Measurements from ENCODE around the gene ARHGAP24.

- TF ChIP-seq CTCF (IDR thresholded peaks at IDR 0.05) (no peak), SIN3A (IDR thresholded peaks at IDR 0.05; ENCODE audit: borderline replicate concordance, insufficient read depth, low read depth, low read length) (no peak), POLR2AphosphoS5 (IDR thresholded peaks at IDR 0.05; ENCODE audit: low read depth, low read length) (no peak), REST (IDR thresholded peaks at IDR 0.05; ENCODE audit: insufficient read depth in 1 of 2, low read depth in 2 of 2, low read length in 1 of 2) (no peak)
These were observed 305.7 kb downstream of the ARHGAP24 start for GRCh38 chr4:85780664-85781063.
